HG02938 (cell line): ENCODE results near the gene SLC17A2.
A peak's percentile ranks its signal among the peaks of the same experiment; 100 is the strongest.

Source experiments
- ATAC-seq: cut with Tn5 transposase; IDR thresholded peaks from one replicate; pipeline ENCODE4 v1.9.1; 2021; ENCODE audit warnings: mild to moderate bottlenecking, moderate library complexity; ENCODE audit not compliant: unreplicated experiment

SLC17A2 gene

GRCh38 chr6:25930532-25931410, at the start of gene SLC17A2:
SLC17A2 (minus strand) TSS chr6:25930691; CDS start chr6:25925796, 4,895 bp downstream.
- ATAC-seq: no peak

- no peak for ATAC-seq
Observed at GRCh38 chr6:25975923-25976560, 45.6 kb upstream of the SLC17A2 start.

- no peak for ATAC-seq
Observed at GRCh38 chr6:25973923-25974555, 43.5 kb upstream of the SLC17A2 start.

- no peak for ATAC-seq
Observed at GRCh38 chr6:25972902-25973301, 42.4 kb upstream of the SLC17A2 start.

GRCh38 chr6:25972128-25972527, 41.6 kb upstream of the SLC17A2 start:
- ATAC-seq: no peak

GRCh38 chr6:25971187-25971821, 40.8 kb upstream of the SLC17A2 start:
- ATAC-seq: no peak

GRCh38 chr6:25968769-25969168, 38.3 kb upstream of the SLC17A2 start:
- no peak for ATAC-seq

- ATAC-seq: no peak
Observed at GRCh38 chr6:25966711-25967110, 36.2 kb upstream of the SLC17A2 start.

- ATAC-seq: no peak
Observed at GRCh38 chr6:25965058-25965457, 34.6 kb upstream of the SLC17A2 start.

- no peak for ATAC-seq
Observed at GRCh38 chr6:25963426-25964123, 33.1 kb upstream of the SLC17A2 start.

GRCh38 chr6:25962149-25963127, 31.9 kb upstream of the SLC17A2 start, which contains the start of gene TRIM38:
TRIM38 (plus strand) TSS chr6:25962802; CDS start chr6:25966523, 3,721 bp downstream.
- ATAC-seq: peak; percentile 78

GRCh38 chr6:25961619-25962148, 31.2 kb upstream of the SLC17A2 start:
- no peak for ATAC-seq

GRCh38 chr6:25960734-25961133, 30.2 kb upstream of the SLC17A2 start:
- ATAC-seq: no peak

- ATAC-seq: no peak
Observed at GRCh38 chr6:25959890-25960536, 29.5 kb upstream of the SLC17A2 start.

- ATAC-seq: no peak
Observed at GRCh38 chr6:25958700-25959162, 28.2 kb upstream of the SLC17A2 start.

- no peak for ATAC-seq
Observed at GRCh38 chr6:25956226-25956625, 25.7 kb upstream of the SLC17A2 start.

GRCh38 chr6:25954756-25955155, 24.3 kb upstream of the SLC17A2 start:
- ATAC-seq: no peak

GRCh38 chr6:25953733-25954132, 23.2 kb upstream of the SLC17A2 start:
- ATAC-seq: no peak
